Hepatocyte (in vitro differentiated cells): Measurements from ENCODE around the gene ALDH3A1.

Source experiments
- EZH2 ChIP-seq: fragments of 200-600 bp; sonication (generic); IDR thresholded peaks from 2 replicates; pipeline ENCODE4 v1.6.1; 2016; ENCODE audit warnings: antibody characterized with exemption, mild to moderate bottlenecking, borderline replicate concordance
- EZH2phosphoT487 ChIP-seq: fragments of 200-600 bp; sonication (generic); IDR thresholded peaks from one replicate; pipeline ENCODE4 v1.6.1; 2018; ENCODE audit warnings: antibody characterized with exemption, mild to moderate bottlenecking, low read depth, moderate library complexity; ENCODE audit not compliant: unreplicated experiment, severe bottlenecking
- TF ChIP-seq, protein P1 (sequence below): fragments of 200-600 bp; sonication (generic); IDR thresholded peaks from 2 replicates; pipeline ENCODE4 v1.5.1; 2016; ENCODE audit warnings: antibody characterized with exemption, mild to moderate bottlenecking; ENCODE audit not compliant: poor library complexity

DNA sequence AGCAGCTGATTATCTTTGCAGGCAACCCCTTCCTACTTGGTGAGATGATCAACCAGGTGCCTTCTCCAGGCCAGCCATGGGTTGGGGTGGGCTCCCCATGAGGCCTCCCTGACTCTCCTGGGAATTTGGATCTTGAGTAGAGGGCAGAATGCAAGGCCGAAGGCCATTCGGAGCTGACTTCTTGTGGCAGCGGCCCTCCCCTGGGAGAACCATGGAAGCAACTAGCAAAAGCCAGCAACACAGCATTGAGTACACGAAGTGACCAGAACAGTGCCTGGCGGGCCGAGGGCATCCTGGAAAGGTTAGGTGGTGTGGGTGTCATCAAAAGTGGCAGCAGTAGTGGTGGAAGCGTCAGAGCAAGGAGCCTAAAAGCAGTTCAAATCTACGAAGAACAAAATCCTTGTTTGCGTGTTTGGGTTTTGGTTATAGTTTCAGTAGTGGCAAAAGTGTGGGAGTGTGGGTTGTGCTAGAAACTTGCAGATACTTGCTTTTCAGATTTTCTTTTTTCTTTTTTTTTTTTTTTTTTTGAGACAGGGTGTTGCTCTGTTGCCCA is 2.0 kb upstream of the ALDH3A1 start:
- TF ChIP-seq EZH2 (no peak), EZH2phosphoT487 (no peak)
- TF ChIP-seq, protein P1, sequence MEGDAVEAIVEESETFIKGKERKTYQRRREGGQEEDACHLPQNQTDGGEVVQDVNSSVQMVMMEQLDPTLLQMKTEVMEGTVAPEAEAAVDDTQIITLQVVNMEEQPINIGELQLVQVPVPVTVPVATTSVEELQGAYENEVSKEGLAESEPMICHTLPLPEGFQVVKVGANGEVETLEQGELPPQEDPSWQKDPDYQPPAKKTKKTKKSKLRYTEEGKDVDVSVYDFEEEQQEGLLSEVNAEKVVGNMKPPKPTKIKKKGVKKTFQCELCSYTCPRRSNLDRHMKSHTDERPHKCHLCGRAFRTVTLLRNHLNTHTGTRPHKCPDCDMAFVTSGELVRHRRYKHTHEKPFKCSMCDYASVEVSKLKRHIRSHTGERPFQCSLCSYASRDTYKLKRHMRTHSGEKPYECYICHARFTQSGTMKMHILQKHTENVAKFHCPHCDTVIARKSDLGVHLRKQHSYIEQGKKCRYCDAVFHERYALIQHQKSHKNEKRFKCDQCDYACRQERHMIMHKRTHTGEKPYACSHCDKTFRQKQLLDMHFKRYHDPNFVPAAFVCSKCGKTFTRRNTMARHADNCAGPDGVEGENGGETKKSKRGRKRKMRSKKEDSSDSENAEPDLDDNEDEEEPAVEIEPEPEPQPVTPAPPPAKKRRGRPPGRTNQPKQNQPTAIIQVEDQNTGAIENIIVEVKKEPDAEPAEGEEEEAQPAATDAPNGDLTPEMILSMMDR, result no peak
